ENCODE measurements around the gene NPAT. TPM values are rescaled to one million over a fixed set of nuclear protein-coding genes. Genes with fewer than 3 reads are reported as not detected.

NPAT gene
- total RNA-seq, 4 donors from 2014 or later = 9.5 to 14.9 (median 12.4) TPM

GRCh38 chr11:108220721-108221336 lies 1.6 kb downstream of the NPAT start:
- Histone ChIP-seq H3K27ac (peak overlapping the region in 2 of 4 donors; percentile 84 to 95), H3K4me3 (peak overlapping the region; percentile 59 to 82), H3K27me3 (no peaks in the 10 kb centered on the region), H3K9me3 (no peaks in the 10 kb centered on the region), H3K4me1 (peaks cover 9 to 65% (median 15%) of the 10 kb centered on the region in 3 donors), H3K36me3 (no peaks in the 10 kb centered on the region)
- no peak for ATAC-seq
- TF ChIP-seq EP300 (IDR thresholded peaks at IDR 0.05) = no peak
- TF ChIP-seq CTCF (IDR thresholded peaks at IDR 0.05) = no peak
- TF ChIP-seq POLR2A (IDR thresholded peaks at IDR 0.05) = no peak
- no peak for TF ChIP-seq POLR2AphosphoS5 (IDR thresholded peaks at IDR 0.05)
- WGBS, 2 donors (ENCODE audit: low coverage in 1 of 2) = 39 to 42% methylated on average over 5 of the region's 5 CpGs

GRCh38 chr11:108218912-108219783 lies 3.3 kb downstream of the NPAT start:
- 78% methylated on average over 7 of the region's 7 CpGs for WGBS, 2 donors (ENCODE audit: low coverage in 1 of 2)
- H3K27me3 ChIP-seq = no peaks in the 10 kb centered on the region
- peaks cover 3 to 49% (median 9%) of the 10 kb centered on the region in 3 donors for H3K4me1 ChIP-seq
- H3K9me3 ChIP-seq = no peaks in the 10 kb centered on the region
- no peak overlapping the region for H3K27ac ChIP-seq
- TF ChIP-seq POLR2A (IDR thresholded peaks at IDR 0.05) = no peak
- TF ChIP-seq POLR2AphosphoS5 (IDR thresholded peaks at IDR 0.05) = no peak
- TF ChIP-seq CTCF (IDR thresholded peaks at IDR 0.05) = no peak
- TF ChIP-seq EP300 (IDR thresholded peaks at IDR 0.05) = no peak
- H3K36me3 ChIP-seq = no peaks in the 10 kb centered on the region
- H3K4me3 ChIP-seq = no peak overlapping the region
- no peak for ATAC-seq

- TF ChIP-seq POLR2A (IDR thresholded peaks at IDR 0.05) (no peak), POLR2AphosphoS5 (IDR thresholded peaks at IDR 0.05) (no peak), CTCF (IDR thresholded peaks at IDR 0.05) (no peak), EP300 (IDR thresholded peaks at IDR 0.05) (no peak)
- H3K27me3 ChIP-seq = no peaks in the 10 kb centered on the region
- no peak for ATAC-seq
- peaks cover 0 to 6% of the 10 kb centered on the region in 2 donors for H3K36me3 ChIP-seq
- 38 to 77% methylated on average over 2 of the region's 2 CpGs for WGBS, 2 donors (ENCODE audit: low coverage in 1 of 2)
- H3K4me3 ChIP-seq = no peak overlapping the region
- H3K27ac ChIP-seq = no peak overlapping the region
- no peaks in the 10 kb centered on the region for H3K9me3 ChIP-seq
- peaks cover 0 to 42% (median 4%) of the 10 kb centered on the region in 3 donors for H3K4me1 ChIP-seq
Observed at GRCh38 chr11:108218455-108218854, 4.0 kb downstream of the NPAT start.

GRCh38 chr11:108216988-108217387 lies 5.5 kb downstream of the NPAT start:
- H3K27me3 ChIP-seq = no peaks in the 10 kb centered on the region
- H3K4me3 ChIP-seq = no peak overlapping the region
- H3K9me3 ChIP-seq = no peaks in the 10 kb centered on the region
- H3K36me3 ChIP-seq = peaks cover 0 to 20% of the 10 kb centered on the region in 2 donors
- H3K27ac ChIP-seq = no peak overlapping the region
- peaks cover 0 to 40% (median 4%) of the 10 kb centered on the region in 3 donors for H3K4me1 ChIP-seq
- no peak for ATAC-seq
- 73 to 85% methylated on average over 4 of the region's 4 CpGs for WGBS, 2 donors (ENCODE audit: low coverage in 1 of 2)
- TF ChIP-seq POLR2AphosphoS5 (IDR thresholded peaks at IDR 0.05) = no peak
- no peak for TF ChIP-seq POLR2A (IDR thresholded peaks at IDR 0.05)
- no peak for TF ChIP-seq EP300 (IDR thresholded peaks at IDR 0.05)
- TF ChIP-seq CTCF (IDR thresholded peaks at IDR 0.05) = no peak

Measured in gastroesophageal sphincter (tissue), 4 donors.